GM23338 (cell line): ENCODE measurements around the gene PTOV1. TPM values are rescaled to one million over a fixed set of nuclear protein-coding genes. Genes with fewer than 3 reads are reported as not detected.

Experiments
- ATAC-seq: fragments of 200-7000 bp; cut with Tn5 transposase; 3 replicates; pipeline ENCODE4 v1.9.1; 2020
- DNase-seq: peaks from one replicate; pipeline ENCODE4 v3.0.0-alpha.2; 2015; ENCODE audit warnings: low spot score
- H2AFZ ChIP-seq: fragments of 200-600 bp; sonication (generic); 2 replicates; pipeline ENCODE4 v1.8.0; 2016; ENCODE audit warnings: antibody characterized with exemption, mild to moderate bottlenecking, moderate library complexity
- H3F3A ChIP-seq: fragments of 200-600 bp; sonication (generic); replicated peaks from 2 replicates; pipeline ENCODE4 v1.8.0; 2017; ENCODE audit warnings: antibody characterized with exemption, mixed run types, low read depth
- H3K27ac ChIP-seq: fragments of 200-600 bp; sonication (generic); 2 replicates; pipeline ENCODE4 v1.6.1; 2016; ENCODE audit warnings: low read depth
- H3K27me3 ChIP-seq: fragments of 200-600 bp; sonication (generic); 2 replicates; pipeline ENCODE4 v1.8.0; 2016; ENCODE audit warnings: mild to moderate bottlenecking, mixed run types, moderate library complexity; ENCODE audit not compliant: insufficient read depth
- H3K36me3 ChIP-seq: fragments of 200-600 bp; sonication (generic); 2 replicates; pipeline ENCODE4 v1.8.0; 2016; ENCODE audit warnings: mild to moderate bottlenecking; ENCODE audit not compliant: insufficient read depth
- H3K4me1 ChIP-seq: fragments of 200-600 bp; sonication (generic); 2 replicates; pipeline ENCODE4 v1.8.0; 2016; ENCODE audit warnings: mild to moderate bottlenecking, moderate library complexity; ENCODE audit not compliant: insufficient read depth
- H3K4me2 ChIP-seq: fragments of 200-600 bp; sonication (generic); 2 replicates; pipeline ENCODE4 v1.7.1; 2017; ENCODE audit warnings: mixed run types
- H3K4me3 ChIP-seq: fragments of 200-600 bp; sonication (generic); 2 replicates; pipeline ENCODE4 v1.6.1; 2016; ENCODE audit warnings: mixed run types
- H3K79me2 ChIP-seq: fragments of 200-600 bp; sonication (generic); replicated peaks from 2 replicates; pipeline ENCODE4 v1.8.0; 2017; ENCODE audit warnings: mild to moderate bottlenecking; ENCODE audit not compliant: insufficient read depth
- H3K9me2 ChIP-seq: fragments of 200-600 bp; sonication (generic); 2 replicates; pipeline ENCODE4 v1.8.0; 2017; ENCODE audit not compliant: insufficient read depth
- H4K20me1 ChIP-seq: fragments of 200-600 bp; sonication (generic); replicated peaks from 2 replicates; pipeline ENCODE4 v1.8.0; 2017; ENCODE audit warnings: mild to moderate bottlenecking; ENCODE audit not compliant: insufficient read depth
- H3K27ac Mint-ChIP-seq: 2 replicates; pipeline ENCODE4 v1.8.0; 2020; ENCODE audit warnings: inconsistent platforms, mild to moderate bottlenecking, moderate library complexity, mixed read lengths
- H3K27me3 Mint-ChIP-seq: 3 replicates; pipeline ENCODE4 v1.8.0; 2022; ENCODE audit warnings: low read depth, mild to moderate bottlenecking, moderate library complexity, mixed read lengths, inconsistent platforms; ENCODE audit not compliant: insufficient read depth, poor library complexity
- H3K36me3 Mint-ChIP-seq: 3 replicates; pipeline ENCODE4 v1.8.0; 2021; ENCODE audit warnings: low read depth, mild to moderate bottlenecking, inconsistent platforms, moderate library complexity, mixed read lengths
- H3K4me1 Mint-ChIP-seq: 3 replicates; pipeline ENCODE4 v1.8.0; 2020; ENCODE audit warnings: mild to moderate bottlenecking, inconsistent platforms, mixed read lengths
- H3K4me3 Mint-ChIP-seq: 3 replicates; pipeline ENCODE4 v1.8.0; 2021; ENCODE audit warnings: moderate library complexity, mild to moderate bottlenecking, inconsistent platforms, mixed read lengths
- H3K9me3 Mint-ChIP-seq: 3 replicates; pipeline ENCODE4 v1.8.0; 2020; ENCODE audit warnings: moderate library complexity, mild to moderate bottlenecking, inconsistent platforms, mixed read lengths
- CREB1 ChIP-seq: fragments of 250-450 bp; sonication (Bioruptor Pico); IDR thresholded peaks from 2 replicates; pipeline ENCODE4 v1.5.0; 2020; ENCODE audit warnings: low read depth, mild to moderate bottlenecking, moderate library complexity
- CTCF ChIP-seq, 2 experiments: fragments of 200-600 bp in 1 of 2; sonication (generic) in 1 of 2; conservative IDR thresholded peaks; 2 replicates each; pipeline versions ENCODE4 v1.5.1 to v1.6.1; 2016 to 2017; ENCODE audit warnings: antibody characterized with exemption in 2 of 2, low read depth in 2 of 2, mild to moderate bottlenecking in 2 of 2, moderate library complexity in 1 of 2
- ETS1 ChIP-seq: IDR thresholded peaks from 2 replicates; pipeline ENCODE4 v1.6.1; 2016; ENCODE audit warnings: antibody characterized with exemption
- EZH2 ChIP-seq: fragments of 200-600 bp; sonication (generic); IDR thresholded peaks from one replicate; pipeline ENCODE4 v1.8.0; 2017; ENCODE audit warnings: antibody characterized with exemption, mild to moderate bottlenecking, low read depth; ENCODE audit not compliant: unreplicated experiment
- EZH2phosphoT487 ChIP-seq: fragments of 200-600 bp; sonication (generic); IDR thresholded peaks from one replicate; pipeline ENCODE4 v1.8.1; 2018; ENCODE audit warnings: antibody characterized with exemption; ENCODE audit not compliant: unreplicated experiment
- JUNB ChIP-seq: IDR thresholded peaks from one replicate; pipeline ENCODE4 v1.6.1; 2016; ENCODE audit warnings: antibody characterized with exemption; ENCODE audit not compliant: unreplicated experiment
- NANOG ChIP-seq: IDR thresholded peaks from 2 replicates; pipeline ENCODE4 v1.6.1; 2016; ENCODE audit warnings: antibody characterized with exemption, borderline replicate concordance
- POLR2AphosphoS5 ChIP-seq: IDR thresholded peaks from 2 replicates; pipeline ENCODE4 v1.6.1; 2016; ENCODE audit warnings: antibody characterized with exemption, low read depth
- STAT1 ChIP-seq: IDR thresholded peaks from one replicate; pipeline ENCODE4 v1.6.1; 2016; ENCODE audit warnings: antibody characterized with exemption; ENCODE audit not compliant: unreplicated experiment
- ZNF114 ChIP-seq: fragments of 250-450 bp; sonication (Bioruptor Pico); IDR thresholded peaks from 2 replicates; pipeline ENCODE4 v1.5.0; 2020; ENCODE audit warnings: mild to moderate bottlenecking, moderate library complexity
- ZNF331 ChIP-seq: fragments of 250-450 bp; sonication (Bioruptor Pico); IDR thresholded peaks from 2 replicates; pipeline ENCODE4 v1.5.0; 2020; ENCODE audit warnings: low read depth, mild to moderate bottlenecking, moderate library complexity
- polyA plus RNA-seq: library from polyadenylated mRNA; unstranded; fragments of >200 nt; fragmentation: Nextera tagmentation; extraction: Ambion mirVana; gene quantifications from 2 replicates; pipeline ENCODE4 v1.2.1, GENCODE V29; 2016
- total RNA-seq: library from RNA; depleted of rRNA; stranded (reverse); fragments of >200 nt; shearing (Covaris generic); gene quantifications from 2 replicates; pipeline ENCODE4 v1.2.3, GENCODE V29; 2014
- TF ChIP-seq, protein P1 (sequence below): IDR thresholded peaks from one replicate; pipeline ENCODE4 v1.6.1; 2018; ENCODE audit warnings: antibody characterized with exemption; ENCODE audit not compliant: unreplicated experiment
- TF ChIP-seq, protein P2 (sequence below): fragments of 250-450 bp; sonication (Bioruptor Pico); IDR thresholded peaks from 2 replicates; pipeline ENCODE4 v1.5.0; 2020; ENCODE audit warnings: mild to moderate bottlenecking, moderate library complexity

Gene PTOV1
- total and polyA plus RNA-seq, 2 experiments from 2014 or later, result 188 to 209 TPM

DNA sequence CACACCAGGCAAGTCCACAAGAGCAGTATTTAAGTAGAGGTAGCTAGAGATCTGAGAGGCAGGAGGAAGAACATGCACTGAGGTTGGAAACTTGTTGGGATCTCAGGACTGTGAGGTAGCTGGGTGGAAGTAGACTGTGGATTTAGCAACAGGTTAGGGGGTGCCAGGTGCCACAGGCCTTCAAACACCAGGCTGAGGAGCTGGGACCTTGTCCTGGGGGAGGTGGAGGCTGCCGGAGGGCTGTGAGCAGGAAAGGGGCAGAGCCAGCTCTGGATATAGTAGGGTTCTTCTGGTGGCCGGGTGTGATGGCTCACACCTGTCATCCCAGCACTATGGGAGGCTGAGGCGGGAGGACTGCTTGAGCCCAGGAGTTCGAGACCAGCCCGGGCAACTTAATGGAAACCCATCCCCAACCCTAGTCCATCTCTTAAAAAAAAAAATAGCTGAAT lies 41.0 kb upstream of the PTOV1 start:
- H3K36me3 Mint-ChIP-seq, result peaks cover 21% of the 10 kb centered on the region
- no peak overlapping the region for H2AFZ ChIP-seq
- DNase-seq (no peak), ATAC-seq (no peak)
- peaks cover 23% of the 10 kb centered on the region for H3F3A ChIP-seq
- peak overlapping the region; percentile 63 for H3K4me3 ChIP-seq
- H4K20me1 ChIP-seq, result no peaks in the 10 kb centered on the region; the same call in 1 of the 2 replicates
- H3K4me1 ChIP-seq, result peaks cover 22% of the 10 kb centered on the region; the same call in 1 of the 2 replicates
- peaks cover 28% of the 10 kb centered on the region for H3K27me3 Mint-ChIP-seq
- H3K27ac Mint-ChIP-seq, result no peak overlapping the region
- no peaks in the 10 kb centered on the region for H3K27me3 ChIP-seq
- H3K9me2 ChIP-seq, result no peaks in the 10 kb centered on the region
- H3K9me3 Mint-ChIP-seq, result no peaks in the 10 kb centered on the region; the same call in 2 of the 3 replicates
- peak overlapping the region; percentile 43; the same call in 2 of the 3 replicates for H3K4me3 Mint-ChIP-seq
- H3K36me3 ChIP-seq, result no peaks in the 10 kb centered on the region; the same call in 1 of the 2 replicates
- no peak for TF ChIP-seq EZH2phosphoT487
- TF ChIP-seq ZNF114, result no peak
- TF ChIP-seq STAT1, result no peak
- no peak for TF ChIP-seq ETS1
- TF ChIP-seq, protein P1, sequence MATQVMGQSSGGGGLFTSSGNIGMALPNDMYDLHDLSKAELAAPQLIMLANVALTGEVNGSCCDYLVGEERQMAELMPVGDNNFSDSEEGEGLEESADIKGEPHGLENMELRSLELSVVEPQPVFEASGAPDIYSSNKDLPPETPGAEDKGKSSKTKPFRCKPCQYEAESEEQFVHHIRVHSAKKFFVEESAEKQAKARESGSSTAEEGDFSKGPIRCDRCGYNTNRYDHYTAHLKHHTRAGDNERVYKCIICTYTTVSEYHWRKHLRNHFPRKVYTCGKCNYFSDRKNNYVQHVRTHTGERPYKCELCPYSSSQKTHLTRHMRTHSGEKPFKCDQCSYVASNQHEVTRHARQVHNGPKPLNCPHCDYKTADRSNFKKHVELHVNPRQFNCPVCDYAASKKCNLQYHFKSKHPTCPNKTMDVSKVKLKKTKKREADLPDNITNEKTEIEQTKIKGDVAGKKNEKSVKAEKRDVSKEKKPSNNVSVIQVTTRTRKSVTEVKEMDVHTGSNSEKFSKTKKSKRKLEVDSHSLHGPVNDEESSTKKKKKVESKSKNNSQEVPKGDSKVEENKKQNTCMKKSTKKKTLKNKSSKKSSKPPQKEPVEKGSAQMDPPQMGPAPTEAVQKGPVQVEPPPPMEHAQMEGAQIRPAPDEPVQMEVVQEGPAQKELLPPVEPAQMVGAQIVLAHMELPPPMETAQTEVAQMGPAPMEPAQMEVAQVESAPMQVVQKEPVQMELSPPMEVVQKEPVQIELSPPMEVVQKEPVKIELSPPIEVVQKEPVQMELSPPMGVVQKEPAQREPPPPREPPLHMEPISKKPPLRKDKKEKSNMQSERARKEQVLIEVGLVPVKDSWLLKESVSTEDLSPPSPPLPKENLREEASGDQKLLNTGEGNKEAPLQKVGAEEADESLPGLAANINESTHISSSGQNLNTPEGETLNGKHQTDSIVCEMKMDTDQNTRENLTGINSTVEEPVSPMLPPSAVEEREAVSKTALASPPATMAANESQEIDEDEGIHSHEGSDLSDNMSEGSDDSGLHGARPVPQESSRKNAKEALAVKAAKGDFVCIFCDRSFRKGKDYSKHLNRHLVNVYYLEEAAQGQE, result no peak
- no peak for TF ChIP-seq CTCF (conservative IDR thresholded peaks at IDR 0.05; ENCODE audit: low read depth in 2 of 2)
- no peak for TF ChIP-seq JUNB
- TF ChIP-seq, protein P2, sequence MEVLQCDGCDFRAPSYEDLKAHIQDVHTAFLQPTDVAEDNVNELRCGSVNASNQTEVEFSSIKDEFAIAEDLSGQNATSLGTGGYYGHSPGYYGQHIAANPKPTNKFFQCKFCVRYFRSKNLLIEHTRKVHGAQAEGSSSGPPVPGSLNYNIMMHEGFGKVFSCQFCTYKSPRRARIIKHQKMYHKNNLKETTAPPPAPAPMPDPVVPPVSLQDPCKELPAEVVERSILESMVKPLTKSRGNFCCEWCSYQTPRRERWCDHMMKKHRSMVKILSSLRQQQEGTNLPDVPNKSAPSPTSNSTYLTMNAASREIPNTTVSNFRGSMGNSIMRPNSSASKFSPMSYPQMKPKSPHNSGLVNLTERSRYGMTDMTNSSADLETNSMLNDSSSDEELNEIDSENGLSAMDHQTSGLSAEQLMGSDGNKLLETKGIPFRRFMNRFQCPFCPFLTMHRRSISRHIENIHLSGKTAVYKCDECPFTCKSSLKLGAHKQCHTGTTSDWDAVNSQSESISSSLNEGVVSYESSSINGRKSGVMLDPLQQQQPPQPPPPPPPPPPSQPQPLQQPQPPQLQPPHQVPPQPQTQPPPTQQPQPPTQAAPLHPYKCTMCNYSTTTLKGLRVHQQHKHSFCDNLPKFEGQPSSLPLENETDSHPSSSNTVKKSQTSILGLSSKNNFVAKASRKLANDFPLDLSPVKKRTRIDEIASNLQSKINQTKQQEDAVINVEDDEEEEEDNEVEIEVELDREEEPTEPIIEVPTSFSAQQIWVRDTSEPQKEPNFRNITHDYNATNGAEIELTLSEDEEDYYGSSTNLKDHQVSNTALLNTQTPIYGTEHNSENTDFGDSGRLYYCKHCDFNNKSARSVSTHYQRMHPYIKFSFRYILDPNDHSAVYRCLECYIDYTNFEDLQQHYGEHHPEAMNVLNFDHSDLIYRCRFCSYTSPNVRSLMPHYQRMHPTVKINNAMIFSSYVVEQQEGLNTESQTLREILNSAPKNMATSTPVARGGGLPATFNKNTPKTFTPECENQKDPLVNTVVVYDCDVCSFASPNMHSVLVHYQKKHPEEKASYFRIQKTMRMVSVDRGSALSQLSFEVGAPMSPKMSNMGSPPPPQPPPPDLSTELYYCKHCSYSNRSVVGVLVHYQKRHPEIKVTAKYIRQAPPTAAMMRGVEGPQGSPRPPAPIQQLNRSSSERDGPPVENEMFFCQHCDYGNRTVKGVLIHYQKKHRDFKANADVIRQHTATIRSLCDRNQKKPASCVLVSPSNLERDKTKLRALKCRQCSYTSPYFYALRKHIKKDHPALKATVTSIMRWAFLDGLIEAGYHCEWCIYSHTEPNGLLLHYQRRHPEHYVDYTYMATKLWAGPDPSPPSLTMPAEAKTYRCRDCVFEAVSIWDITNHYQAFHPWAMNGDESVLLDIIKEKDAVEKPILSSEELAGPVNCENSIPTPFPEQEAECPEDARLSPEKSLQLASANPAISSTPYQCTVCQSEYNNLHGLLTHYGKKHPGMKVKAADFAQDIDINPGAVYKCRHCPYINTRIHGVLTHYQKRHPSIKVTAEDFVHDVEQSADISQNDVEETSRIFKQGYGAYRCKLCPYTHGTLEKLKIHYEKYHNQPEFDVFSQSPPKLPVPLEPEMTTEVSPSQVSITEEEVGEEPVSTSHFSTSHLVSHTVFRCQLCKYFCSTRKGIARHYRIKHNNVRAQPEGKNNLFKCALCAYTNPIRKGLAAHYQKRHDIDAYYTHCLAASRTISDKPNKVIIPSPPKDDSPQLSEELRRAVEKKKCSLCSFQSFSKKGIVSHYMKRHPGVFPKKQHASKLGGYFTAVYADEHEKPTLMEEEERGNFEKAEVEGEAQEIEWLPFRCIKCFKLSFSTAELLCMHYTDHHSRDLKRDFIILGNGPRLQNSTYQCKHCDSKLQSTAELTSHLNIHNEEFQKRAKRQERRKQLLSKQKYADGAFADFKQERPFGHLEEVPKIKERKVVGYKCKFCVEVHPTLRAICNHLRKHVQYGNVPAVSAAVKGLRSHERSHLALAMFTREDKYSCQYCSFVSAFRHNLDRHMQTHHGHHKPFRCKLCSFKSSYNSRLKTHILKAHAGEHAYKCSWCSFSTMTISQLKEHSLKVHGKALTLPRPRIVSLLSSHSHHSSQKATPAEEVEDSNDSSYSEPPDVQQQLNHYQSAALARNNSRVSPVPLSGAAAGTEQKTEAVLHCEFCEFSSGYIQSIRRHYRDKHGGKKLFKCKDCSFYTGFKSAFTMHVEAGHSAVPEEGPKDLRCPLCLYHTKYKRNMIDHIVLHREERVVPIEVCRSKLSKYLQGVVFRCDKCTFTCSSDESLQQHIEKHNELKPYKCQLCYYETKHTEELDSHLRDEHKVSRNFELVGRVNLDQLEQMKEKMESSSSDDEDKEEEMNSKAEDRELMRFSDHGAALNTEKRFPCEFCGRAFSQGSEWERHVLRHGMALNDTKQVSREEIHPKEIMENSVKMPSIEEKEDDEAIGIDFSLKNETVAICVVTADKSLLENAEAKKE (CRISPR knock-in tag), result no peak
- TF ChIP-seq CREB1 (CRISPR knock-in tag), result no peak
- TF ChIP-seq NANOG, result no peak
- TF ChIP-seq POLR2AphosphoS5, result no peak
- no peak for TF ChIP-seq EZH2
- TF ChIP-seq ZNF331 (CRISPR knock-in tag), result no peak
- H3K4me2 ChIP-seq, result peak overlapping the region; percentile 87
- H3K27ac ChIP-seq, result no peak overlapping the region
- peaks cover 27% of the 10 kb centered on the region for H3K4me1 Mint-ChIP-seq
- no peaks in the 10 kb centered on the region for H3K79me2 ChIP-seq
